Measurements from ENCODE around the gene GNPDA1. TPM values are rescaled to one million over a fixed set of nuclear protein-coding genes. Genes with fewer than 3 reads are reported as not detected.

GNPDA1 gene
- total RNA-seq, 1 experiment from 2014 or later: 99.9 TPM

DNA sequence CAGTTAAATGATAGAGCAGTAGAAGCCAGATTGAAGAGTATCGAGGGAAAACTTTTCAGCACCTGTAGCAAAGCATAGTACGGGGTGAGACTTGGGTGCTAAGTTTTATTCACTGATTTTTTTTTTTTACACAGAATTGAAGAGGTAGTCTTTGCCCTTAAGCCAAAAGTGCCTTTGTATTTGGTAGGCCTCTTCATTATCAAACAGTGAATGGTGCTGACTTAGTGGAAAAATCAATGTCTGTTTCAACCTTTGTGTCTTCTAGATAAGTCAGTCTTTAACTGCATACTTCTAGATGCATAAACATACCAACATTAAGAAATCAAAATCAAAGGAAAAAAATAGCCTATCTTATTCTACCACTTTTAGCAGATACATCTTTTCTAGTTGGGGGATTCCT, 30.2 kb downstream of the GNPDA1 start:
- intact Hi-C loops (cut with micrococcal nuclease; ENCODE audit: unreplicated experiment): no loop called here
- Histone ChIP-seq H3K9me3 (ENCODE audit: control insufficient read depth, insufficient read depth, low read depth, low read length) (no peaks in the 10 kb centered on the region), H3K4me1 (ENCODE audit: control insufficient read depth, insufficient read depth, low read length) (no peaks in the 10 kb centered on the region), H3K27ac (ENCODE audit: low read length) (no peak overlapping the region), H3K27me3 (ENCODE audit: control insufficient read depth, insufficient read depth, low read length) (no peaks in the 10 kb centered on the region), H3K4me3 (ENCODE audit: low read depth in 2 of 2, low read length in 2 of 2) (no peak overlapping the region), H3K36me3 (ENCODE audit: control insufficient read depth, insufficient read depth, low read length) (peaks cover 60% of the 10 kb centered on the region)
- CTCF ChIA-PET: no interaction called here
- in situ Hi-C loops (cut with HindIII; ENCODE audit: low pct_unique_long_range_greater_than_20kb, low sequenced_read_pairs): no loop called here
- DNase-seq (ENCODE audit: low read depth, low spot score) (no peak), ATAC-seq (no peak)
- no TSS peak for BruUV-seq (replicated peaks)
- TF ChIP-seq POLR2AphosphoS5 (IDR thresholded peaks at IDR 0.05; ENCODE audit: low read depth, low read length): no peak
- no peak for TF ChIP-seq SIN3A (IDR thresholded peaks at IDR 0.05; ENCODE audit: borderline replicate concordance, insufficient read depth, low read depth, low read length)
- TF ChIP-seq, protein P1, sequence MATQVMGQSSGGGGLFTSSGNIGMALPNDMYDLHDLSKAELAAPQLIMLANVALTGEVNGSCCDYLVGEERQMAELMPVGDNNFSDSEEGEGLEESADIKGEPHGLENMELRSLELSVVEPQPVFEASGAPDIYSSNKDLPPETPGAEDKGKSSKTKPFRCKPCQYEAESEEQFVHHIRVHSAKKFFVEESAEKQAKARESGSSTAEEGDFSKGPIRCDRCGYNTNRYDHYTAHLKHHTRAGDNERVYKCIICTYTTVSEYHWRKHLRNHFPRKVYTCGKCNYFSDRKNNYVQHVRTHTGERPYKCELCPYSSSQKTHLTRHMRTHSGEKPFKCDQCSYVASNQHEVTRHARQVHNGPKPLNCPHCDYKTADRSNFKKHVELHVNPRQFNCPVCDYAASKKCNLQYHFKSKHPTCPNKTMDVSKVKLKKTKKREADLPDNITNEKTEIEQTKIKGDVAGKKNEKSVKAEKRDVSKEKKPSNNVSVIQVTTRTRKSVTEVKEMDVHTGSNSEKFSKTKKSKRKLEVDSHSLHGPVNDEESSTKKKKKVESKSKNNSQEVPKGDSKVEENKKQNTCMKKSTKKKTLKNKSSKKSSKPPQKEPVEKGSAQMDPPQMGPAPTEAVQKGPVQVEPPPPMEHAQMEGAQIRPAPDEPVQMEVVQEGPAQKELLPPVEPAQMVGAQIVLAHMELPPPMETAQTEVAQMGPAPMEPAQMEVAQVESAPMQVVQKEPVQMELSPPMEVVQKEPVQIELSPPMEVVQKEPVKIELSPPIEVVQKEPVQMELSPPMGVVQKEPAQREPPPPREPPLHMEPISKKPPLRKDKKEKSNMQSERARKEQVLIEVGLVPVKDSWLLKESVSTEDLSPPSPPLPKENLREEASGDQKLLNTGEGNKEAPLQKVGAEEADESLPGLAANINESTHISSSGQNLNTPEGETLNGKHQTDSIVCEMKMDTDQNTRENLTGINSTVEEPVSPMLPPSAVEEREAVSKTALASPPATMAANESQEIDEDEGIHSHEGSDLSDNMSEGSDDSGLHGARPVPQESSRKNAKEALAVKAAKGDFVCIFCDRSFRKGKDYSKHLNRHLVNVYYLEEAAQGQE (IDR thresholded peaks at IDR 0.05; ENCODE audit: insufficient read depth in 1 of 2, low read depth in 2 of 2, low read length in 1 of 2): no peak
- TF ChIP-seq TCF7L2 (IDR thresholded peaks at IDR 0.05; ENCODE audit: low read depth, low read length): no peak
- TF ChIP-seq, protein P2, sequence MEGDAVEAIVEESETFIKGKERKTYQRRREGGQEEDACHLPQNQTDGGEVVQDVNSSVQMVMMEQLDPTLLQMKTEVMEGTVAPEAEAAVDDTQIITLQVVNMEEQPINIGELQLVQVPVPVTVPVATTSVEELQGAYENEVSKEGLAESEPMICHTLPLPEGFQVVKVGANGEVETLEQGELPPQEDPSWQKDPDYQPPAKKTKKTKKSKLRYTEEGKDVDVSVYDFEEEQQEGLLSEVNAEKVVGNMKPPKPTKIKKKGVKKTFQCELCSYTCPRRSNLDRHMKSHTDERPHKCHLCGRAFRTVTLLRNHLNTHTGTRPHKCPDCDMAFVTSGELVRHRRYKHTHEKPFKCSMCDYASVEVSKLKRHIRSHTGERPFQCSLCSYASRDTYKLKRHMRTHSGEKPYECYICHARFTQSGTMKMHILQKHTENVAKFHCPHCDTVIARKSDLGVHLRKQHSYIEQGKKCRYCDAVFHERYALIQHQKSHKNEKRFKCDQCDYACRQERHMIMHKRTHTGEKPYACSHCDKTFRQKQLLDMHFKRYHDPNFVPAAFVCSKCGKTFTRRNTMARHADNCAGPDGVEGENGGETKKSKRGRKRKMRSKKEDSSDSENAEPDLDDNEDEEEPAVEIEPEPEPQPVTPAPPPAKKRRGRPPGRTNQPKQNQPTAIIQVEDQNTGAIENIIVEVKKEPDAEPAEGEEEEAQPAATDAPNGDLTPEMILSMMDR (IDR thresholded peaks at IDR 0.05): no peak
- POLR2A ChIA-PET: no interaction called here

DNA sequence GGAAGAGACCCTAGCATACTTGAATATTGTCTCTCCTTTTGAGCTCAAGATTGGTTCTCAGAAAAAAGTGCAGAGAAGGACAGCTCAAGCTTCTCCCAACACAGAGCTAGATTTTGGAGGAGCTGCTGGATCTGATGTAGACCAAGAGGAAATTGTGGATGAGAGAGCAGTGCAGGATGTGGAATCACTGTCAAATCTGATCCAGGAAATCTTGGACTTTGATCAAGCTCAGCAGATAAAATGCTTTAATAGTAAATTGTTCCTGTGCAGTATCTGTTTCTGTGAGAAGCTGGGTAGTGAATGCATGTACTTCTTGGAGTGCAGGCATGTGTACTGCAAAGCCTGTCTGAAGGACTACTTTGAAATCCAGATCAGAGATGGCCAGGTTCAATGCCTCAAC, 34.4 kb downstream of the GNPDA1 start:
- ChIA-PET CTCF (interaction anchor here (1.4 kb wide), 1 partner anchor 9 kb away, joined by 4 read pairs; the partner anchor contains the start of gene RNF14), POLR2A (no interaction called here)
- intact Hi-C loops (cut with micrococcal nuclease; ENCODE audit: unreplicated experiment) (no loop called here), in situ Hi-C loops (cut with HindIII; ENCODE audit: low pct_unique_long_range_greater_than_20kb, low sequenced_read_pairs) (no loop called here)
- no peak for DNase-seq (ENCODE audit: low read depth, low spot score)
- Histone ChIP-seq H3K27me3 (ENCODE audit: control insufficient read depth, insufficient read depth, low read length) (no peaks in the 10 kb centered on the region), H3K4me3 (ENCODE audit: low read depth in 2 of 2, low read length in 2 of 2) (no peak overlapping the region), H3K27ac (ENCODE audit: low read length) (no peak overlapping the region), H3K9me3 (ENCODE audit: control insufficient read depth, insufficient read depth, low read depth, low read length) (no peaks in the 10 kb centered on the region), H3K36me3 (ENCODE audit: control insufficient read depth, insufficient read depth, low read length) (peaks cover 61% of the 10 kb centered on the region), H3K4me1 (ENCODE audit: control insufficient read depth, insufficient read depth, low read length) (no peaks in the 10 kb centered on the region)
- TF ChIP-seq SIN3A (IDR thresholded peaks at IDR 0.05; ENCODE audit: borderline replicate concordance, insufficient read depth, low read depth, low read length): no peak
- TF ChIP-seq POLR2AphosphoS5 (IDR thresholded peaks at IDR 0.05; ENCODE audit: low read depth, low read length): no peak
- TF ChIP-seq, protein P1 (IDR thresholded peaks at IDR 0.05; ENCODE audit: insufficient read depth in 1 of 2, low read depth in 2 of 2, low read length in 1 of 2): no peak
- TF ChIP-seq, protein P2 (IDR thresholded peaks at IDR 0.05): no peak
- BruUV-seq (replicated peaks): no TSS peak
- ATAC-seq: no peak

Measured in Panc1 (cell line).